GM18505 (cell line): ENCODE results near the gene AUH.

Experiments
- ATAC-seq: cut with Tn5 transposase; IDR thresholded peaks from one replicate; pipeline ENCODE4 v1.9.1; 2021; ENCODE audit not compliant: unreplicated experiment
- POLR2A ChIP-seq: IDR thresholded peaks from 4 replicates; pipeline ENCODE4 v1.6.1; 2011; ENCODE audit warnings: borderline replicate concordance; ENCODE audit not compliant: insufficient read depth, insufficient read length; ENCODE audit errors: extremely low read depth

AUH gene

GRCh38 chr9:91361291-91362050, at the start of gene AUH:
TSS of gene AUH (minus strand) at chr9:91361918. CDS start at chr9:91361889, 29 bp downstream.
- peak; percentile 88 for ATAC-seq
- peak; percentile 70 for TF ChIP-seq POLR2A

- TF ChIP-seq POLR2A = no peak
Observed at GRCh38 chr9:91411096-91411771, 49.5 kb upstream of the AUH start.

GRCh38 chr9:91410161-91410560, 48.4 kb upstream of the AUH start:
- TF ChIP-seq POLR2A = no peak
- ATAC-seq = no peak

More at GRCh38 chr9:91411096-91411771, 49.5 kb upstream of the AUH start:
- ATAC-seq = no peak

- no peak for TF ChIP-seq POLR2A
Observed at GRCh38 chr9:91408475-91408874, 46.8 kb upstream of the AUH start.

GRCh38 chr9:91407580-91408318, 46.0 kb upstream of the AUH start:
- ATAC-seq = no peak
- TF ChIP-seq POLR2A = no peak

More at GRCh38 chr9:91408475-91408874, 46.8 kb upstream of the AUH start:
- no peak for ATAC-seq

- no peak for ATAC-seq
- no peak for TF ChIP-seq POLR2A
Observed at GRCh38 chr9:91405343-91406077, 43.8 kb upstream of the AUH start.

GRCh38 chr9:91403665-91404543, 42.2 kb upstream of the AUH start:
- ATAC-seq = no peak
- no peak for TF ChIP-seq POLR2A

- TF ChIP-seq POLR2A = no peak
- ATAC-seq = no peak
Observed at GRCh38 chr9:91398926-91399325, 37.2 kb upstream of the AUH start.

- ATAC-seq = no peak
- no peak for TF ChIP-seq POLR2A
Observed at GRCh38 chr9:91395553-91396471, 34.1 kb upstream of the AUH start.

GRCh38 chr9:91395106-91395552, 33.4 kb upstream of the AUH start:
- no peak for ATAC-seq
- no peak for TF ChIP-seq POLR2A

GRCh38 chr9:91393826-91394225, 32.1 kb upstream of the AUH start:
- no peak for ATAC-seq
- no peak for TF ChIP-seq POLR2A
